DND-41 (cell line): ENCODE data around the gene DMRT1.

Experiments
- EZH2 ChIP-seq: IDR thresholded peaks from 3 replicates; pipeline ENCODE4 v1.6.1; 2012; ENCODE audit warnings: borderline replicate concordance, low read depth, mild to moderate bottlenecking, moderate library complexity, low read length, inconsistent platforms; ENCODE audit not compliant: severe bottlenecking
- TF ChIP-seq, protein P1 (sequence below): IDR thresholded peaks from 2 replicates; pipeline ENCODE4 v1.5.1; 2012; ENCODE audit warnings: borderline replicate concordance, low read length, moderate library complexity, mild to moderate bottlenecking; ENCODE audit not compliant: poor library complexity, severe bottlenecking; ENCODE audit errors: extremely low read depth

DNA sequence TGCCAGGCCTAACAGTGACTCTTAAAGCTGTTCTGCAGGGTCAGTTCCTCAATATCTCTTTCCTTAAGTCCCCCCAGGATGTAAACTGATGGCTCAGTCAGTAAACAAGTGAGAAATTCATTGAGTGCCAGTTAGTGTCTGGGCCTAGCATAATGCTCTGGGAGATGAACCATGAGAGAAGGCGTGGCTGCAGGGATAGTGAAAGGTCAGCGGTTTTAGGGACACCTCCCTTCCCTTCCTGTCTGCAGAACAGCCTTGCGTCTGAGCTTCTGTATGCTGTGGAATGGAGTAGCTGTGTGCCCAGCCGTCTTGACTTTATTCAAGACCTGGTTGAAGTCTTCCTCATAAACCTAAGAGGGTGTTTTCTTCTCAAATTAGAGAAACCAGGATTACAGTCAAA lies 88.2 kb downstream of the DMRT1 start:
- TF ChIP-seq, protein P1, sequence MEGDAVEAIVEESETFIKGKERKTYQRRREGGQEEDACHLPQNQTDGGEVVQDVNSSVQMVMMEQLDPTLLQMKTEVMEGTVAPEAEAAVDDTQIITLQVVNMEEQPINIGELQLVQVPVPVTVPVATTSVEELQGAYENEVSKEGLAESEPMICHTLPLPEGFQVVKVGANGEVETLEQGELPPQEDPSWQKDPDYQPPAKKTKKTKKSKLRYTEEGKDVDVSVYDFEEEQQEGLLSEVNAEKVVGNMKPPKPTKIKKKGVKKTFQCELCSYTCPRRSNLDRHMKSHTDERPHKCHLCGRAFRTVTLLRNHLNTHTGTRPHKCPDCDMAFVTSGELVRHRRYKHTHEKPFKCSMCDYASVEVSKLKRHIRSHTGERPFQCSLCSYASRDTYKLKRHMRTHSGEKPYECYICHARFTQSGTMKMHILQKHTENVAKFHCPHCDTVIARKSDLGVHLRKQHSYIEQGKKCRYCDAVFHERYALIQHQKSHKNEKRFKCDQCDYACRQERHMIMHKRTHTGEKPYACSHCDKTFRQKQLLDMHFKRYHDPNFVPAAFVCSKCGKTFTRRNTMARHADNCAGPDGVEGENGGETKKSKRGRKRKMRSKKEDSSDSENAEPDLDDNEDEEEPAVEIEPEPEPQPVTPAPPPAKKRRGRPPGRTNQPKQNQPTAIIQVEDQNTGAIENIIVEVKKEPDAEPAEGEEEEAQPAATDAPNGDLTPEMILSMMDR: no peak
- TF ChIP-seq EZH2: no peak
